C4-2B (cell line): ENCODE measurements around the gene CLPX.
A peak's percentile ranks its signal among the peaks of the same experiment; 100 is the strongest.

Experiments used
- H3K27ac ChIP-seq: fragments of 450-650 bp; 2 replicates; pipeline ENCODE4 v1.5.1; 2017
- CTCF ChIP-seq: fragments of 450-650 bp; conservative IDR thresholded peaks from 2 replicates; pipeline ENCODE4 v1.5.1; 2017; ENCODE audit warnings: mild to moderate bottlenecking
- ZFX ChIP-seq: fragments of 450-650 bp; IDR thresholded peaks from 2 replicates; pipeline ENCODE4 v1.6.1; 2017

CLPX gene

GRCh38 chr15:65134538-65134937 lies 50.6 kb downstream of the CLPX start:
- TF ChIP-seq ZFX (no peak), CTCF (no peak)
- peak overlapping the region; percentile 70; the same call in 1 of the 2 replicates for H3K27ac ChIP-seq

- TF ChIP-seq CTCF (no peak), ZFX (no peak; the same call in 1 of the 2 replicates)
- H3K27ac ChIP-seq, result peak within 1 kb of the TSS; percentile 70
These were observed 51.5 kb downstream of the CLPX start, which contains the start of gene PDCD7 for GRCh38 chr15:65133548-65134200. Gene PDCD7 (minus strand): TSS chr15:65133808. CDS start chr15:65133781, 27 bp downstream.

- H3K27ac ChIP-seq, result peak overlapping the region; percentile 70
- TF ChIP-seq ZFX (peak; percentile 100), CTCF (no peak; the same call in 1 of the 2 replicates)
These were observed 52.1 kb downstream of the CLPX start for GRCh38 chr15:65132878-65133547.

- H3K27ac ChIP-seq, result no peak overlapping the region
- TF ChIP-seq CTCF, result no peak
These were observed 54.2 kb downstream of the CLPX start for GRCh38 chr15:65130941-65131340.

- TF ChIP-seq ZFX (no peak), CTCF (no peak)
- no peak overlapping the region for H3K27ac ChIP-seq
These were observed 69.6 kb downstream of the CLPX start for GRCh38 chr15:65115542-65115941.

GRCh38 chr15:65115086-65115485 lies 70.1 kb downstream of the CLPX start, which contains the start of gene UBAP1L:
Gene UBAP1L (minus strand): TSS chr15:65115200. CDS start chr15:65106215, 8,985 bp downstream.
- no peak for TF ChIP-seq ZFX
- no peak for TF ChIP-seq CTCF

GRCh38 chr15:65110676-65111292 lies 74.4 kb downstream of the CLPX start:
- no peak overlapping the region for H3K27ac ChIP-seq
- TF ChIP-seq ZFX (no peak), CTCF (no peak)

More at GRCh38 chr15:65115086-65115485, 70.1 kb downstream of the CLPX start, which contains the start of gene UBAP1L:
- no peak within 1 kb of the TSS for H3K27ac ChIP-seq
